ENCODE results near the gene LDLRAD3.

The LDLRAD3 gene

GRCh38 chr11:35927682-35928081 lies 16.2 kb upstream of the LDLRAD3 start:
- DNase-seq (ENCODE audit: low read depth in 2 of 2), result no peak

GRCh38 chr11:35928688-35929395 lies 15.0 kb upstream of the LDLRAD3 start:
- no peak for DNase-seq (ENCODE audit: low read depth in 2 of 2)

GRCh38 chr11:35930466-35930865 lies 13.4 kb upstream of the LDLRAD3 start:
- no peak for DNase-seq (ENCODE audit: low read depth in 2 of 2)

DNA sequence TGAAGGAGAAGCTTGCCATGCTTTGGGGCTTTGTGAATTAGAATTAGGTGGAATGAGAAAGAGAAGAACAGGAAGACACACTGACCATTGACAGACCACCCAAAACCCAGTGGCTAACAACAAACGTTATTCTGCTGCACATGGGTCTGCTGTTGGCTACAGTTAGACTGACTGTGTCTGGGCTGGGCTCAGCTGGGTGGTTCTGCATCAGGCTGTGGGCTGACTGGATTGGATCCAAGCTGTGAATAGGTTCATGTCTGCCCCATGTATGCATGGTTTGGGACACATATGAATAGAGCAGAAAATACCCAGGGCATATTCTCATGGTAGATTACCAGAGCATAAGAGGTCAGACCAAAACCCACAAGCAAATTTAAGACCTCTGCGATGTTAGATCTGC lies 11.7 kb upstream of the LDLRAD3 start:
- DNase-seq (ENCODE audit: low read depth in 2 of 2), result no peak

DNA sequence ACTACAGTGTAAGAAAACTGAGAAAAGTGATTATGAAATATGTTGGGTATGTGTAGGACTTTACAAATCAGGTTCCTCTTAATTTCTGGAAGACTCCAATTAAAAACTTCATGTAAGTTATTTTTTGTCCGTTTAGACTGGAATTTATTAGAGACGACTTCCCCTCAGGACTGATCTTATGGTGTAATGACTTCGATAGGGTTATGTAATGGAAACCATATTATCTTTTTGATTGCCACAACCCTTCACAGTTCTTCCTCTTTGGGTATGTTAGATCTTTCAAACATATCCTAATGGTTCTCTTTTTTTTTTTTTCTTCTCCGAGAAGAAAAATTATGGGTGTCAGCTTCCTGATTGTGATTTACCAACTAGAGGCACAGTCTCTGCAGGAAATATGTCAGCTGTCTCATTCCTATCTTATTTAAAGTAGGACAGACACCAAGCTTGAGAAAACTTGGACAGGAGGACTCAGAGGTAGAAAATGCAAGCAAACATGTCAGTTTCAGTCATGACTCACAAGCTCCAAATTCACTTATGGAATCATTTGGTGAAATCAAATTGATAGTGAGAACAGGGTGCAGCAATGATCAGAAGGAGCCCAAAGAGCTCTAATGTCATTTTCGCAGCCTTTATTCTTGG lies 11.1 kb upstream of the LDLRAD3 start:
- no peak for DNase-seq (ENCODE audit: low read depth in 2 of 2)

- no peak for DNase-seq (ENCODE audit: low read depth in 2 of 2)
These were observed 10.5 kb upstream of the LDLRAD3 start for GRCh38 chr11:35933320-35933871.

- DNase-seq (ENCODE audit: low read depth in 2 of 2), result no peak
These were observed 9.6 kb upstream of the LDLRAD3 start for GRCh38 chr11:35934271-35934670.

- DNase-seq (ENCODE audit: low read depth in 2 of 2), result no peak
These were observed 8.9 kb upstream of the LDLRAD3 start for GRCh38 chr11:35934981-35935380.

- DNase-seq (ENCODE audit: low read depth in 2 of 2), result no peak
These were observed 8.5 kb upstream of the LDLRAD3 start for GRCh38 chr11:35935390-35935789.

DNA sequence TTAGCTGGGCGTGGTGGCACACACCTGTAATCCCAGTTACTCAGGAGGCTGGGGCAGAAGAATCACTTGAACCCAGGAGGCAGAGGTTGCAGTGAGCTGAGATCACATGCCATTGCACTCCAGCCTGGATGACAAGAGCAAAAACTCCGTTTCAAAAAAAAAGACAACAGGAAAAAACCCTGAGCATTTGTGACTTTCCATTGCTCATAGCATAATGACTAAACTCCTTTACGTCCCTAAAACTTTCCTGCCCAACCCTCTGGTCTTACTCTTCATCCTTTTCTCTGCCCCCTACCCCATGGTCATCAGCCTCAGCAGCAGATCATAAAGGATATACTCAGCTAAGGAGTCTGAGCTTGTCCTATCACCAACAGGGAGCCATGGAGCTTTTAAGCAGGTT lies 6.8 kb upstream of the LDLRAD3 start:
- no peak for DNase-seq (ENCODE audit: low read depth in 2 of 2)

GRCh38 chr11:35937700-35938099 lies 6.2 kb upstream of the LDLRAD3 start:
- no peak for DNase-seq (ENCODE audit: low read depth in 2 of 2)

DNA sequence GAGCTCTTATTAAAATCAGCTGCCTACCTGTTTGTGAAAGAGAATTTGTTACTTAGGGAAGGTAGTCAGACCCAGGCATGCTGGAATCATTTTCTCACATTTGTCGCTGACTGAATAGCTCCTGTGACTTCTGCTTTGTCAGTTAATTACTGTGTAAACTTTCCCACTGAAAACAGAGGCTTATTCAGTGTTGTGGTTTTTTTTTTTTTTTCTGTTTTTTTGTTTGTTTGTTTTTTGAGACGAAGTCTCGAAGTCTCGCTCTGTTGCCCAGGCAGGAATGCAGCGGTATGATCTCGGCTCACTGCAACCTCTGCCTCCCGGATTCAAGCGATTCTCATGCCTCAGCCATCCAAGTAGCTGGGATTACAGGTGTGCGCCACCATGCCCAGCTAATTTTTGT lies 5.6 kb upstream of the LDLRAD3 start:
- no peak for DNase-seq (ENCODE audit: low read depth in 2 of 2)

GRCh38 chr11:35943309-35943708 lies 553 bp upstream of the LDLRAD3 start:
- DNase-seq (ENCODE audit: low read depth in 2 of 2), result no peak

DNA sequence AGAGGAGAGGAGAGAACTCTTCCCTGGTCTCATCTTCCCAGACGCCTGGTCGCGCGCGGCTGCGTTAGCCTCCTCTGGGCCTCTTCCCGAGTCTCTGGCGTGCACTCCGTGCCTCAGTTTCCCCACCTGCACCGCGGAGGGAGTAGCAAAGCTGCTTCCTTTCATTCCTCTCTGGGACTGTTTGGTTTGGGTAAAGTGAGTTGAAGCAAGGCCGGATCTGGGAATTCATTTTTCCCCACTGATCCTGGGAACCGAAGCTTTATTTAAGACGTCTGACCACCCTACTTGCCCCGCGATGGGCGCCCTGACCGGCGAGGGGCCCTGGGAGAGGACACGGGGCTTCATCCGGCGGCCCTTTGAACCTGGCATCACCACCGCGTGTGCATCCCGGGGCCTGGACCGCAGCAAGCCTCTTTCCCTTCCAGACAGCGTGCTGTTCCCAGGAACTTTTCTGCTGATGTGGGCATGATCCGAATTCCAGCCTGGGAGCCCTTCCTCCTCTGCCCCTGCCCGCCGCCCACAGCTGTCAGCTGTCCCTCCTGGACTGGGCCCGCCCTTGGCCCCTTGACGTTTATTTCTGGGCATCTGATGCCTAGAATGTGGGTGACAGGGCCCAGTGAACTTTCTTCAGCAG lies 758 bp downstream of the LDLRAD3 start:
- no peak for DNase-seq (ENCODE audit: low read depth in 2 of 2)

GRCh38 chr11:35945137-35945518 lies 1.3 kb downstream of the LDLRAD3 start:
- no peak for DNase-seq (ENCODE audit: low read depth in 2 of 2)

DNA sequence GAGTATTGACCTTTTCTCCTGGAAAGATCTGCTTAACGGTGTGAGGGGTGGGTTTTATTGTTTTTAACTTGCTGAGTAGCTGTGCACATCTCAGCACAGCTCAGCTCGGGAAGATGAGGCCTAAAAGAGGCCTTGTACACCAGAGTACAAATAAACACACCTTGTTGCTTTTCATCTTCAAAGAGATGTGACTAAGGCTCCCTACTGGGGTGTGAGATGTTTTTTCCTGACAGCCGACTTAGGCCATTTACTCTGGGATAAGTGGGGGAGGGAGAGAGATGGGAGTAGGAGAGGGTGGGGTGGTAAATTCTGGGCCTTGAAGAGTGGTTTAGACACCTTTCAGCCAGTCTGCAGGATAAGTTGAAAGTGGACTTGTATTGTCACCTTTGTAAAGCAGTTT lies 2.9 kb downstream of the LDLRAD3 start:
- no peak for DNase-seq (ENCODE audit: low read depth in 2 of 2)

GRCh38 chr11:35947437-35947836 lies 3.6 kb downstream of the LDLRAD3 start:
- no peak for DNase-seq (ENCODE audit: low read depth in 2 of 2)

DNA sequence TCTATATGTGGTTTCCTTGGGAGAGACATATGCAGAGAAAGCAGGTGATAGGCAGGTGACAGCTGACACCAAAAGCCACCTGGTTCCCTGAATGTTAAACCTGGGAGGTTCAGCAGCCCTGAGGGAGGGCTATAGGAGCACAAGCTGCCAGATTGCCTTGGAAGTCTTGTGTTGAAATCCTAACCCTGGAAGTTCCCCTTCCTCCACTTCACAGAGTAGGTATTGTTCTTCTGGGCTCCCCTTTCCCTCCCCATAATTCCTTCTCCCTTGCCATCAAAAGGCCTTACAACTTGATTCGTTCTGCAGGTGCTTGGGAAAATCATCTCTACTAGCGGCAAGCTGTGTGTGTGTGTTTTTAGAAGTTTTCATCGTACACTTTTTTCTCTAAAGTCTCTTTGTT lies 5.4 kb downstream of the LDLRAD3 start:
- DNase-seq (ENCODE audit: low read depth in 2 of 2), result no peak

DNA sequence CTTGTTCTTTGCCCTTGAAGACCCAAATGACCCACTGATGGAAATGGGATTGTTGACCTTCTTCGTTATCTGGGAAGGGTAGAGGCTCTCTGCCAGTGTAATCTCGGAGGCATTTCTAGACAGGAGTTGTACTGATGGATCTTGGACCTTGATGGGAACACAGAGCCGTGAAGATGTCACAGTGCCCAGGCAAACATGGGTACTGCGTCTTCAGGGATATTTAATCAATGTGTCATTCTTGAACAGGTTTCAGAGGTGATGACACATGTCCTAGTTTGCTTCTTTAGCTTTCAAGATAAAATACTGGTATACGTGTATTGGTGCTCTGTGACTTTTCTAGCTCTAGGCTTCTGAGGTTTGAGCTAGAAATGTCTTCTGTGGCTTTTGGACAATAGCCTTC lies 6.2 kb downstream of the LDLRAD3 start:
- DNase-seq (ENCODE audit: low read depth in 2 of 2), result no peak

DNA sequence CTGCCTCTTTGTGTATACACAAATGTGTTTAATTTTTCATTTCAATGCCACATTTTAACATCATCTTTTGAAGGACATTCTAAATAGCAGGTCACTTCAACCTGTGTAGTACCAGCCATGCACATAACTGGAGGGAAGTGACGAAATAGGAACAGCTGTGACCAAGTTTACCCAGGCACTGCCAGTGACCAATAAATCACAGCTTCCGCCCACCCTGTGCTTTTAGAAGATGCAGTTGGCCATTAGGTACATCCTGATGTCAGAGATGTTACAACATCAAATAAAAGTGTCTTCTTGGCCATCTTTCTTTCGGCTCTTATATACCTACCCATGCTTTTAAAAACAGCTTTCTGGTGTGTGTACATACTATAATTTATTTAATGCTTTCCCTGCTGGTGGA lies 7.8 kb downstream of the LDLRAD3 start:
- DNase-seq (ENCODE audit: low read depth in 2 of 2), result no peak

DNA sequence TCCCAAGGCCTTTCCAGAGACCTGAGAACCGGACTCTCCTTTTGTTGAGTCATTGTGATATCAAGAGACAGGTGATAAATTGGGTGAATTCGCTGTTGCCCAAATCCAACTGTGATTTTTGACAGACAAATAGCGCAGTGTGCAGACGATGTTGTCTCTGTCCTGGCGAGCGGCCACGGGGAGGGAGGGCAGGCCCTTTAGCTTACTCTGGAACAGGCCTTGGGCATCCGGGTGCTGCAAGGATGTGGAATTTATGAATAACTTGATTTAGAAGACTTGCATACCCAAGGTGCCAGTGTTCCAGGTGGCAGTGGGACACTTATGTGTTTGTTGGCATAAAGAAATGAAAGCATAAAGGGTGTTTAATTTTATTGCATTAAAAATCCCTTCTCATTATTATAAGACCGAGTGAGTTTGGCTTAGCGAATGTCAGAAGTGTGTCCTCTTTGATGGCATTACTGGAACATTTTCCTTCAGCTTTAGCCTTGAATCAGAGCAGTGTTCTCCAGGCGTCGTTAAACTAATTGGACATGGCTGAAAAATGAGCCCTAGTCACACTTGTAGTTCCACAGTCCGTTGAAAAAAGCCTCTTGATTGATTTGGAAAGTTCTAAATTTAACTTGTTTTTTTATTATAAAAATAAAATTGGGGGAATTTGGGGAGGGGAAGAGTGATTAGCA lies 9.4 kb downstream of the LDLRAD3 start:
- no peak for DNase-seq (ENCODE audit: low read depth in 2 of 2)

- DNase-seq (ENCODE audit: low read depth in 2 of 2), result no peak
These were observed 10.3 kb downstream of the LDLRAD3 start for GRCh38 chr11:35954205-35954604.

All from stimulated activated CD8-positive, alpha-beta memory T cell treated with anti-CD3 and anti-CD28 coated beads, Interleukin-15, amount 100 ng/mL, for 48 hours (primary cell).